ENCODE results near the gene GMPS.

The GMPS gene

DNA sequence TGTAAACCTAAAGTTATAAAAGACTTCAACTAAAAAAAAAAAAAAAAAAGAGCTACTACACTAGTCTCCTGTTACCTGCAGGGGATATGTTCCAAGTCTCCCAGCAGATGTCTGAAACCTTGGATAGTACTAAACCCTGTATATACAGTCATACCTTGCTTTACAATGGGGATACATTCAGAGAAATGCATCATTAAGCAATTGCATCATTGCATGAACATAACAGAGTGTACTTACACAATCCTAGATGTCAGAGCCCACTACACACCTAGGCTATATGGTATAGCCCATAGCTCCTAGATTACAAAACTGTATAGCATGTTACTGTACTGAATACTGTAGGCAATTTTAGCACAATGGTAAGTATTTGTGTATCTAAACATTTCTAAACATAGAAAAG is 119.1 kb downstream of the GMPS start:
- DNase-seq (ENCODE audit: insufficient read length, low spot score) (no peak), FAIRE-seq (no peak)

DNA sequence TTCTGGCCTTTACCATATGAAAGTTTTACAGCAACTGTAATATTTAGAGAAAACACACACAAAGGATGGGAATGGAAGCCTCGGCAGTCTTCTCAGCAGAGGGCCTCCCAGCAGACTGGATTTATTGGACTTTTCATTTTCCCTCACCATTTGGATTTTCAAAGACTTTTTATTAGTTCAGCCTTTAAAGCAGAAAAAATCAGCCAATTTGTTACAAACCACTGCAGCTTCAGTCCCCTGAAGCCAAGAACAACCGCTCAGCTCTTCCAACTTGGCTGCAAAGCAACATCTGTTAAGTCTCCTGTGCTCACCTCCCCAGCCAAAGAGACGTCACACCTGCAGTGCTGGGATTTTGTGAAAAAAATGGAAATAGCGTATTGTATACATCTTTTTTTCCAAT is 120.8 kb downstream of the GMPS start:
- no peak for FAIRE-seq
- no peak for DNase-seq (ENCODE audit: insufficient read length, low spot score)

DNA sequence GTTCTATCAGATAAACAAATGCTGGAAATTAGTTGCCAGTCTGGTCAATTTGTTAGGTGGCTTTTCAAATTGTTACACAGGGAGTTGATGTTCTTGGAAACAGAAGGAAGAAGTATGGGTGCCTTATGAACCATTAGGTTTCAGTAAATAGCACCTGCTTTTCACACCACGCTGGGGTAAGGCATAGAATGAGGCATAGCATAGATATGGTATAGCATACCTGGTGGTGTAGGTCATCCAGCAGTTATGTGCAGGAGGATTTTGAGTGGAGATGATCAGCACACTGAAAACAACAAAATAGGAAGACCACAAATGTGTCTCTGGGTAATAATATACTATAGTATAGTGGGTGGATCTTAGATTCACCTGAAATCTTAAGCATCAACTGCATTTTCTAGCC is 121.4 kb downstream of the GMPS start:
- DNase-seq (ENCODE audit: insufficient read length, low spot score) (no peak), FAIRE-seq (no peak)
